SK-N-SH treated with all-trans-retinoic acid at 6 μM for 48 hours (cell line): ENCODE data around the gene SPOCK1.

Experiments used
- ATAC-seq: fragments of 200-7000 bp; cut with Tn5 transposase; 3 replicates; pipeline ENCODE4 v1.9.1; 2020; ENCODE audit warnings: mild to moderate bottlenecking, moderate library complexity
- ARNTL ChIP-seq: fragments of 450-650 bp; formaldehyde crosslinking; IDR thresholded peaks from 2 replicates; pipeline ENCODE4 v1.5.0; 2020; ENCODE audit warnings: low read depth, mild to moderate bottlenecking, moderate library complexity, borderline replicate concordance
- BACH2 ChIP-seq: fragments of 250-450 bp; sonication (Bioruptor Pico); IDR thresholded peaks from 2 replicates; pipeline ENCODE4 v1.9.0; 2021; ENCODE audit warnings: mild to moderate bottlenecking, borderline replicate concordance
- CREB5 ChIP-seq: fragments of 250-450 bp; sonication (Bioruptor Pico); IDR thresholded peaks from 2 replicates; pipeline ENCODE4 v1.5.1; 2020; ENCODE audit warnings: low read depth, mild to moderate bottlenecking, moderate library complexity
- CSRNP3 ChIP-seq: fragments of 250-450 bp; sonication (Bioruptor Pico); IDR thresholded peaks from 2 replicates; pipeline ENCODE4 v1.5.1; 2021; ENCODE audit warnings: mild to moderate bottlenecking, moderate library complexity
- ESRRG ChIP-seq: fragments of 250-450 bp; sonication (Bioruptor Pico); IDR thresholded peaks from 2 replicates; pipeline ENCODE4 v1.6.1; 2021; ENCODE audit warnings: mild to moderate bottlenecking
- GLIS3 ChIP-seq: fragments of 250-450 bp; sonication (Bioruptor Pico); IDR thresholded peaks from 2 replicates; pipeline ENCODE4 v1.5.0; 2020; ENCODE audit warnings: mild to moderate bottlenecking, moderate library complexity
- OSR1 ChIP-seq: fragments of 250-450 bp; sonication (Bioruptor Pico); IDR thresholded peaks from 2 replicates; pipeline ENCODE4 v1.8.0; 2022; ENCODE audit warnings: moderate library complexity, mild to moderate bottlenecking, inconsistent platforms
- PATZ1 ChIP-seq: fragments of 250-450 bp; sonication (Bioruptor Pico); IDR thresholded peaks from 2 replicates; pipeline ENCODE4 v1.8.0; 2020; ENCODE audit warnings: mild to moderate bottlenecking, moderate library complexity, borderline replicate concordance
- POU6F1 ChIP-seq: fragments of 250-450 bp; sonication (Bioruptor Pico); IDR thresholded peaks from 2 replicates; pipeline ENCODE4 v1.8.0; 2021; ENCODE audit warnings: low read depth, mild to moderate bottlenecking, moderate library complexity, borderline replicate concordance
- PPARA ChIP-seq: fragments of 250-450 bp; sonication (Bioruptor Pico); IDR thresholded peaks from 2 replicates; pipeline ENCODE4 v1.5.0; 2020; ENCODE audit warnings: mild to moderate bottlenecking, borderline replicate concordance
- RARB ChIP-seq: fragments of 250-450 bp; sonication (Bioruptor Pico); IDR thresholded peaks from 2 replicates; pipeline ENCODE4 v1.8.0; 2021; ENCODE audit warnings: mild to moderate bottlenecking, moderate library complexity
- TCF4 ChIP-seq: fragments of 250-450 bp; sonication (Bioruptor Pico); IDR thresholded peaks from 2 replicates; pipeline ENCODE4 v1.8.0; 2021; ENCODE audit warnings: mild to moderate bottlenecking, moderate library complexity, borderline replicate concordance
- TOX ChIP-seq: fragments of 250-450 bp; sonication (Bioruptor Pico); IDR thresholded peaks from 2 replicates; pipeline ENCODE4 v1.8.0; 2021; ENCODE audit warnings: mild to moderate bottlenecking, moderate library complexity, borderline replicate concordance
- TSHZ2 ChIP-seq: fragments of 250-450 bp; sonication (Bioruptor Pico); IDR thresholded peaks from 2 replicates; pipeline ENCODE4 v1.5.0; 2020; ENCODE audit warnings: mild to moderate bottlenecking, moderate library complexity
- ZC3H10 ChIP-seq: fragments of 250-450 bp; sonication (Bioruptor Pico); IDR thresholded peaks from 2 replicates; pipeline ENCODE4 v1.5.1; 2021; ENCODE audit warnings: mild to moderate bottlenecking, moderate library complexity
- ZFP3 ChIP-seq: fragments of 250-450 bp; sonication (Bioruptor Pico); IDR thresholded peaks from 2 replicates; pipeline ENCODE4 v1.5.0; 2020; ENCODE audit warnings: mild to moderate bottlenecking, moderate library complexity
- ZFP30 ChIP-seq: fragments of 450-650 bp; formaldehyde crosslinking; IDR thresholded peaks from 2 replicates; pipeline ENCODE4 v1.5.0; 2022; ENCODE audit warnings: mild to moderate bottlenecking, moderate library complexity
- ZNF565 ChIP-seq: fragments of 450-650 bp; formaldehyde crosslinking; conservative IDR thresholded peaks from 2 replicates; pipeline ENCODE4 v1.5.0; 2020; ENCODE audit warnings: low read depth, mild to moderate bottlenecking, moderate library complexity
- ZNF70 ChIP-seq: fragments of 450-650 bp; formaldehyde crosslinking; IDR thresholded peaks from 2 replicates; pipeline ENCODE4 v1.5.0; 2020; ENCODE audit warnings: mild to moderate bottlenecking, moderate library complexity
- ZNF8 ChIP-seq: fragments of 450-650 bp; formaldehyde crosslinking; IDR thresholded peaks from 2 replicates; pipeline ENCODE4 v1.5.0; 2020; ENCODE audit warnings: mild to moderate bottlenecking, moderate library complexity

The SPOCK1 gene

GRCh38 chr5:137164961-137165360 lies 334.2 kb downstream of the SPOCK1 start:
- TF ChIP-seq GLIS3 (CRISPR knock-in tag) (no peak), BACH2 (CRISPR knock-in tag) (no peak), ZNF70 (CRISPR knock-in tag) (no peak), TCF4 (no peak), ZFP3 (CRISPR knock-in tag) (no peak), ZFP30 (no peak), CREB5 (CRISPR knock-in tag) (no peak), ZNF8 (no peak), OSR1 (CRISPR knock-in tag) (no peak), ZNF565 (CRISPR knock-in tag) (no peak), POU6F1 (CRISPR knock-in tag) (no peak), TOX (no peak), ZC3H10 (CRISPR knock-in tag) (no peak), ESRRG (CRISPR knock-in tag) (no peak)
- ATAC-seq = no peak

- no peak for ATAC-seq
- TF ChIP-seq PPARA (no peak), TOX (no peak), PATZ1 (CRISPR knock-in tag) (no peak), TSHZ2 (no peak), ZFP30 (no peak), ZFP3 (CRISPR knock-in tag) (no peak), CSRNP3 (CRISPR knock-in tag) (no peak), ZC3H10 (CRISPR knock-in tag) (no peak), OSR1 (CRISPR knock-in tag) (no peak), ZNF565 (CRISPR knock-in tag) (no peak), CREB5 (CRISPR knock-in tag) (no peak)
Observed at GRCh38 chr5:137164536-137164935, 334.6 kb downstream of the SPOCK1 start.

- no peak for ATAC-seq
- TF ChIP-seq CSRNP3 (CRISPR knock-in tag) = no peak
- no peak for TF ChIP-seq TSHZ2
- no peak for TF ChIP-seq ZC3H10 (CRISPR knock-in tag)
- TF ChIP-seq GLIS3 (CRISPR knock-in tag) = no peak
- TF ChIP-seq ARNTL (CRISPR knock-in tag) = no peak
- TF ChIP-seq CREB5 (CRISPR knock-in tag) = no peak
- TF ChIP-seq ZNF565 (CRISPR knock-in tag) = no peak
- no peak for TF ChIP-seq RARB (CRISPR knock-in tag)
- TF ChIP-seq ZFP3 (CRISPR knock-in tag) = no peak
- no peak for TF ChIP-seq ZNF70 (CRISPR knock-in tag)
- no peak for TF ChIP-seq PPARA
- no peak for TF ChIP-seq ESRRG (CRISPR knock-in tag)
Observed at GRCh38 chr5:137158691-137159090, 340.4 kb downstream of the SPOCK1 start.
